WERI-Rb-1 (cell line): ENCODE data around the gene DNAH9.

Experiments used
- DNase-seq: peaks from one replicate; pipeline ENCODE4 v3.0.0-alpha.2; 2020
- H3K27ac ChIP-seq: fragments of 250-450 bp; sonication (Bioruptor Pico); 2 replicates; pipeline ENCODE4 v1.5.1; 2020; ENCODE audit warnings: mild to moderate bottlenecking, moderate library complexity
- H3K27me3 ChIP-seq: fragments of 250-450 bp; sonication (Bioruptor Pico); 2 replicates; pipeline ENCODE4 v1.5.1; 2021; ENCODE audit warnings: mild to moderate bottlenecking, low read depth, moderate library complexity; ENCODE audit not compliant: insufficient read depth, severe bottlenecking
- H3K36me3 ChIP-seq: fragments of 250-450 bp; sonication (Bioruptor Pico); 2 replicates; pipeline ENCODE4 v1.5.1; 2020; ENCODE audit warnings: mild to moderate bottlenecking, moderate library complexity
- H3K4me3 ChIP-seq: 2 replicates; pipeline ENCODE4 v1.5.1; 2011; ENCODE audit warnings: low read depth, mild to moderate bottlenecking, control low read depth, low read length
- H3K9me3 ChIP-seq: fragments of 250-450 bp; sonication (Bioruptor Pico); 2 replicates; pipeline ENCODE4 v1.5.1; 2021; ENCODE audit warnings: mild to moderate bottlenecking, moderate library complexity; ENCODE audit not compliant: severe bottlenecking
- CTCF ChIP-seq: IDR thresholded peaks from 2 replicates; pipeline ENCODE4 v1.5.1; 2011; ENCODE audit warnings: low read depth, mild to moderate bottlenecking, control low read depth, inconsistent platforms, low read length

Gene DNAH9

GRCh38 chr17:11999696-12000095 lies 401.4 kb downstream of the DNAH9 start:
- Histone ChIP-seq H3K27me3 (no peaks in the 10 kb centered on the region), H3K27ac (no peak overlapping the region), H3K4me3 (no peak overlapping the region), H3K9me3 (no peaks in the 10 kb centered on the region), H3K36me3 (no peaks in the 10 kb centered on the region)
- TF ChIP-seq CTCF, result no peak
- DNase-seq, result no peak

GRCh38 chr17:12007466-12007865 lies 409.2 kb downstream of the DNAH9 start:
- Histone ChIP-seq H3K27me3 (no peaks in the 10 kb centered on the region), H3K36me3 (no peaks in the 10 kb centered on the region), H3K4me3 (no peak overlapping the region), H3K27ac (no peak overlapping the region), H3K9me3 (no peaks in the 10 kb centered on the region)
- TF ChIP-seq CTCF, result no peak
- no peak for DNase-seq
